K562 (cell line): ENCODE measurements around the gene ZNF260. TPM values are rescaled to one million over a fixed set of nuclear protein-coding genes. Genes with fewer than 3 reads are reported as not detected.

Experiments
- ARID1B ChIP-seq: fragments of 450-650 bp; IDR thresholded peaks from 2 replicates; pipeline ENCODE4 v1.6.1; 2016; ENCODE audit warnings: antibody characterized with exemption, mild to moderate bottlenecking, inconsistent platforms
- CCNT2 ChIP-seq: IDR thresholded peaks from 2 replicates; pipeline ENCODE4 v1.6.1; 2011; ENCODE audit warnings: borderline replicate concordance, low read depth, mild to moderate bottlenecking, moderate library complexity, mixed read lengths, low read length; ENCODE audit not compliant: insufficient read length; ENCODE audit errors: extremely low read depth
- EP300 ChIP-seq: IDR thresholded peaks from 2 replicates; pipeline ENCODE4 v1.6.1; 2012; ENCODE audit warnings: low read length, improper control_type of control experiment
- FOS ChIP-seq: IDR thresholded peaks from 3 replicates; pipeline ENCODE4 v1.6.1; 2011; ENCODE audit not compliant: insufficient read length; ENCODE audit errors: extremely low read depth
- JUN ChIP-seq, 2 experiments: sonication (generic) in 1 of 2; formaldehyde crosslinking in 1 of 2; IDR thresholded peaks; 2 replicates each; pipeline versions ENCODE4 v1.6.1 to v1.8.0; 2012 to 2022; ENCODE audit warnings: borderline replicate concordance in 2 of 2, mild to moderate bottlenecking in 2 of 2, improper control_type of control experiment in 1 of 2, low read depth in 1 of 2, low read length in 1 of 2, missing genetic modification reagents in 1 of 2
- PTBP1 ChIP-seq: fragments of 200-400 bp; formaldehyde crosslinking; IDR thresholded peaks from 2 replicates; pipeline ENCODE4 v1.6.1; 2017; ENCODE audit warnings: low read depth, low read length
- RBBP5 ChIP-seq: fragments of 200-600 bp; sonication (generic); IDR thresholded peaks from 2 replicates; pipeline ENCODE4 v1.6.1; 2012; ENCODE audit warnings: borderline replicate concordance, mild to moderate bottlenecking, low read length, control low read depth, inconsistent platforms; ENCODE audit not compliant: insufficient read depth, poor library complexity, severe bottlenecking
- SMAD4 ChIP-seq: fragments of 250-450 bp; sonication (Bioruptor Pico); conservative IDR thresholded peaks from 2 replicates; pipeline ENCODE4 v1.8.0; 2021; ENCODE audit warnings: inconsistent platforms, mild to moderate bottlenecking, moderate library complexity
- TCF3 ChIP-seq: sonication (generic); formaldehyde crosslinking; IDR thresholded peaks from 2 replicates; pipeline ENCODE4 v1.4.0; 2020; ENCODE audit warnings: mild to moderate bottlenecking, missing genetic modification reagents
- ZC3H4 ChIP-seq: sonication (generic); formaldehyde crosslinking; IDR thresholded peaks from 2 replicates; pipeline ENCODE4 v1.9.0; 2021; ENCODE audit warnings: missing genetic modification reagents, borderline replicate concordance
- ZFPM2 ChIP-seq: fragments of 250-450 bp; sonication (Bioruptor Pico); IDR thresholded peaks from 2 replicates; pipeline ENCODE4 v1.5.1; 2022; ENCODE audit warnings: mild to moderate bottlenecking
- ZKSCAN3 ChIP-seq: fragments of 250-450 bp; sonication (Bioruptor Pico); IDR thresholded peaks from 2 replicates; pipeline ENCODE4 v1.4.0; 2020
- ZNF507 ChIP-seq: conservative IDR thresholded peaks from 2 replicates; pipeline ENCODE4 v1.6.1; 2017; ENCODE audit warnings: missing genetic modification characterization, missing compliant biosample characterization
- ZSCAN32 ChIP-seq: fragments of 450-650 bp; formaldehyde crosslinking; IDR thresholded peaks from 2 replicates; pipeline ENCODE4 v1.4.0; 2020; ENCODE audit warnings: mild to moderate bottlenecking, moderate library complexity
- polyA plus RNA-seq, 8 experiments: library from polyadenylated mRNA; depleted of rRNA in 4 of 8; stranded (reverse) in 5 of 8; unstranded in 3 of 8; fragments of >200 nt; fragmentation: Nextera tagmentation in 2 of 8; fragmentation: Illumina TruSeq in 1 of 8; extraction: Ambion mirVana in 2 of 8; extraction: Trizol in 1 of 8; gene quantifications; 2 replicates each; pipeline versions ENCODE4 v1.2.1 to v1.2.3, GENCODE V29; 2011 to 2014; ENCODE audit warnings: inconsistent platforms in 1 of 8, missing spikeins in 1 of 8
- total RNA-seq, 7 experiments: library from RNA; depleted of rRNA in 6 of 7; stranded (reverse); fragments of >200 nt in 6 of 7; fragmentation: Illumina TruSeq in 2 of 7; extraction: Trizol in 2 of 7; gene quantifications; 2 replicates each; pipeline versions ENCODE4 v1.2.1 to v1.2.3, GENCODE V29; 2011 to 2021; ENCODE audit warnings: low replicate concordance in 1 of 7
- TF ChIP-seq, protein P1 (sequence below): fragments of 250-450 bp; sonication (Bioruptor Pico); IDR thresholded peaks from 2 replicates; pipeline ENCODE4 v1.6.1; 2021; ENCODE audit warnings: mild to moderate bottlenecking
- TF ChIP-seq, protein P2 (sequence below): fragments of 250-450 bp; sonication (Bioruptor Pico); IDR thresholded peaks from 2 replicates; pipeline ENCODE4 v1.5.1; 2021; ENCODE audit warnings: mild to moderate bottlenecking
- TF ChIP-seq, protein P3 (sequence below): IDR thresholded peaks from 2 replicates; pipeline ENCODE4 v1.6.1; 2011; ENCODE audit warnings: borderline replicate concordance, low read depth, mild to moderate bottlenecking, moderate library complexity, low read length; ENCODE audit not compliant: insufficient read depth, poor library complexity, severe bottlenecking
- TF ChIP-seq, protein P4 (sequence below), 2 experiments: fragments of 450-650 bp; IDR thresholded peaks; 2 replicates each; pipeline ENCODE4 v1.6.1; 2016
- TF ChIP-seq, protein P5 (sequence below): sonication (generic); formaldehyde crosslinking; IDR thresholded peaks from 2 replicates; pipeline ENCODE4 v1.5.0; 2020; ENCODE audit warnings: missing genetic modification reagents

Gene ZNF260
- total and polyA plus RNA-seq, 9 of the 15 experiments (the other 6 are each of a cell fraction or from before 2014, with no cell fraction given): 2.6 to 16.6 (median 5.8) TPM

DNA sequence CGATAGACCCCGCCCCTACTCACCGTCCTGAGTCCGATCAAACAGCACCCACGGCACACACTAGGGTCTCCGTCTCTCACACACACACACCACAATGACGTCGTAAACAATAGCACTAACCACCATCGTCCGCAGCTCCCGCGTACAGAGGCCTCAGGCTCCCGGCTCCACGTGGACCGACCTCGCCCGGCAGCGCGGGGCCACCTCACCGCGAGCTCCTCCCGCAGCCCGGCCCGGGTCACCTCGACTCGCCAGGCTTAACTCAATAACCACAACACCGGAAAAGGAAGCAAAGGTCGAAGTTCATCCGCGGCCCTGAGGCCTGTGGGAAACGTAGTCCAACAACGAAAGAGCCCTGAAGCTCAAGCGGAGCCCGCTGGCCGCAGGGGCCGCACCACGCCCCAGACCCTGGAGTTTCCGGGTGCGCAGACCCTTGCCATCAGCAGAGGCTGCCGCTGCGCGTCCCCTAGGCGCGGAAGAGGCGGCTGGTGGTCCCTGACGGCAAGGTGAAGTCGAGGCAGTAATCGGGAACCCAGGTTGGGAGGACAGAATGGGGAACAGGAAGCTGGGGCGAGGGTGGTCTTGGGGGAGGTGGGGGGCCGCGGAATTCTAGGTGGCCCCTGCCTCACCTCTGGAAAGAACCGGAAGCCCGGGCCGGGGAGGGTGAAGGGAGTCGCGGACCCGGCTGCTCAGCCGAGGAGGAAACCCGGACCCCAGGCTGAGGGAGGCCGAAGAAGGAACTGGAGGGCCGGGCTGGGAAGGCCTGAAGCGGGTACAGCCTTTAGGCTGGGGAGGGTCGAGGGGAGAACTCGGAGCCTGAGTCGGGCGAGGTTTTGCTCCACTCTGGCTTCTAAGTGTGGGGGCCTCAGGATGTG, 45.2 kb upstream of the ZNF260 start, which contains the start of gene ZNF529 (continued):
- TF ChIP-seq, protein P1, sequence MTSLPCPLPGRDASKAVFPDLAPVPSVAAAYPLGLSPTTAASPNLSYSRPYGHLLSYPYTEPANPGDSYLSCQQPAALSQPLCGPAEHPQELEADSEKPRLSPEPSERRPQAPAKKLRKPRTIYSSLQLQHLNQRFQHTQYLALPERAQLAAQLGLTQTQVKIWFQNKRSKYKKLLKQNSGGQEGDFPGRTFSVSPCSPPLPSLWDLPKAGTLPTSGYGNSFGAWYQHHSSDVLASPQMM (CRISPR knock-in tag): no peak
- TF ChIP-seq ZNF507 (tag) (no peak), EP300 (no peak; the same call in 1 of the 2 replicates), ZKSCAN3 (CRISPR knock-in tag) (no peak), TCF3 (CRISPR knock-in tag) (peak; percentile 13), CCNT2 (peak; percentile 38), SMAD4 (CRISPR knock-in tag) (peak; percentile 59; the same call in 1 of the 2 replicates), ZFPM2 (CRISPR knock-in tag) (no peak), RBBP5 (peak; percentile 87), JUN (IDR thresholded peaks at IDR 0.05; ENCODE audit: borderline replicate concordance, low read depth, low read length) (peak; percentile 38; the same call in 1 of the 2 replicates), JUN (CRISPR knock-in tag; IDR thresholded peaks at IDR 0.05; ENCODE audit: borderline replicate concordance) (0 out of 2 replicates have a peak, but pooled peaks have one; percentile 76), ZSCAN32 (CRISPR knock-in tag) (no peak), FOS (no peak), ARID1B (no peak; the same call in 1 of the 2 replicates), PTBP1 (no peak), ZC3H4 (CRISPR knock-in tag) (peak; percentile 54; the same call in 1 of the 2 replicates)
- TF ChIP-seq, protein P2, sequence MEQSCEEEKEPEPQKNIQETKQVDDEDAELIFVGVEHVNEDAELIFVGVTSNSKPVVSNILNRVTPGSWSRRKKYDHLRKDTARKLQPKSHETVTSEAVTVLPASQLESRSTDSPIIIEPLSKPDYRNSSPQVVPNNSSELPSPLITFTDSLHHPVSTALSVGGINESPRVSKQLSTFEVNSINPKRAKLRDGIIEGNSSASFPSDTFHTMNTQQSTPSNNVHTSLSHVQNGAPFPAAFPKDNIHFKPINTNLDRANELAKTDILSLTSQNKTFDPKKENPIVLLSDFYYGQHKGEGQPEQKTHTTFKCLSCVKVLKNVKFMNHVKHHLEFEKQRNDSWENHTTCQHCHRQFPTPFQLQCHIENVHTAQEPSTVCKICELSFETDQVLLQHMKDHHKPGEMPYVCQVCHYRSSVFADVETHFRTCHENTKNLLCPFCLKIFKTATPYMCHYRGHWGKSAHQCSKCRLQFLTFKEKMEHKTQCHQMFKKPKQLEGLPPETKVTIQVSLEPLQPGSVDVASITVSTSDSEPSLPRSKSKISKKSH (CRISPR knock-in tag): 0 out of 2 replicates have a peak, but pooled peaks have one; percentile 7
- TF ChIP-seq, protein P3, sequence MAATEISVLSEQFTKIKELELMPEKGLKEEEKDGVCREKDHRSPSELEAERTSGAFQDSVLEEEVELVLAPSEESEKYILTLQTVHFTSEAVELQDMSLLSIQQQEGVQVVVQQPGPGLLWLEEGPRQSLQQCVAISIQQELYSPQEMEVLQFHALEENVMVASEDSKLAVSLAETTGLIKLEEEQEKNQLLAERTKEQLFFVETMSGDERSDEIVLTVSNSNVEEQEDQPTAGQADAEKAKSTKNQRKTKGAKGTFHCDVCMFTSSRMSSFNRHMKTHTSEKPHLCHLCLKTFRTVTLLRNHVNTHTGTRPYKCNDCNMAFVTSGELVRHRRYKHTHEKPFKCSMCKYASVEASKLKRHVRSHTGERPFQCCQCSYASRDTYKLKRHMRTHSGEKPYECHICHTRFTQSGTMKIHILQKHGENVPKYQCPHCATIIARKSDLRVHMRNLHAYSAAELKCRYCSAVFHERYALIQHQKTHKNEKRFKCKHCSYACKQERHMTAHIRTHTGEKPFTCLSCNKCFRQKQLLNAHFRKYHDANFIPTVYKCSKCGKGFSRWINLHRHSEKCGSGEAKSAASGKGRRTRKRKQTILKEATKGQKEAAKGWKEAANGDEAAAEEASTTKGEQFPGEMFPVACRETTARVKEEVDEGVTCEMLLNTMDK: no peak
- TF ChIP-seq, protein P4, sequence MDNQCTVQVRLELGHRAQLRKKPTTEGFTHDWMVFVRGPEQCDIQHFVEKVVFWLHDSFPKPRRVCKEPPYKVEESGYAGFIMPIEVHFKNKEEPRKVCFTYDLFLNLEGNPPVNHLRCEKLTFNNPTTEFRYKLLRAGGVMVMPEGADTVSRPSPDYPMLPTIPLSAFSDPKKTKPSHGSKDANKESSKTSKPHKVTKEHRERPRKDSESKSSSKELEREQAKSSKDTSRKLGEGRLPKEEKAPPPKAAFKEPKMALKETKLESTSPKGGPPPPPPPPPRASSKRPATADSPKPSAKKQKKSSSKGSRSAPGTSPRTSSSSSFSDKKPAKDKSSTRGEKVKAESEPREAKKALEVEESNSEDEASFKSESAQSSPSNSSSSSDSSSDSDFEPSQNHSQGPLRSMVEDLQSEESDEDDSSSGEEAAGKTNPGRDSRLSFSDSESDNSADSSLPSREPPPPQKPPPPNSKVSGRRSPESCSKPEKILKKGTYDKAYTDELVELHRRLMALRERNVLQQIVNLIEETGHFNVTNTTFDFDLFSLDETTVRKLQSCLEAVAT (IDR thresholded peaks at IDR 0.05): peak; percentile 3 to 84; a peak in 3 of 4 replicates
- TF ChIP-seq, protein P5, sequence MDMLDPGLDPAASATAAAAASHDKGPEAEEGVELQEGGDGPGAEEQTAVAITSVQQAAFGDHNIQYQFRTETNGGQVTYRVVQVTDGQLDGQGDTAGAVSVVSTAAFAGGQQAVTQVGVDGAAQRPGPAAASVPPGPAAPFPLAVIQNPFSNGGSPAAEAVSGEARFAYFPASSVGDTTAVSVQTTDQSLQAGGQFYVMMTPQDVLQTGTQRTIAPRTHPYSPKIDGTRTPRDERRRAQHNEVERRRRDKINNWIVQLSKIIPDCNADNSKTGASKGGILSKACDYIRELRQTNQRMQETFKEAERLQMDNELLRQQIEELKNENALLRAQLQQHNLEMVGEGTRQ (CRISPR knock-in tag): no peak; the same call in 1 of the 2 replicates
